ENCODE results near the gene DNAJC3. TPM values are rescaled to one million over a fixed set of nuclear protein-coding genes. Genes with fewer than 3 reads are reported as not detected.

The DNAJC3 gene
- total and polyA plus RNA-seq, 4 donors: 19.4 to 51.7 (median 30.8) TPM

GRCh38 chr13:95797016-95797415 is 120.1 kb downstream of the DNAJC3 start:
- Histone ChIP-seq H3K27ac (ENCODE audit: low read depth, low read length) (no peak overlapping the region), H3K27me3 (ENCODE audit: control insufficient read depth, insufficient read depth, low read length) (no peaks in the 10 kb centered on the region), H3K9me3 (ENCODE audit: control insufficient read depth, insufficient read depth, low read length) (no peaks in the 10 kb centered on the region), H3K4me3 (ENCODE audit: low read depth, low read length) (no peak overlapping the region), H3K36me3 (ENCODE audit: control insufficient read depth, insufficient read depth, low read length) (peaks cover 9% of the 10 kb centered on the region), H3K4me1 (ENCODE audit: control insufficient read depth, insufficient read depth, low read length) (no peaks in the 10 kb centered on the region)
- no CpG with 5 or more reads among the region's 2 CpGs for WGBS (ENCODE audit: insufficient coverage)
- DNase-seq (ENCODE audit: low read depth in 4 of 6, low spot score in 6 of 6): no peak

DNA sequence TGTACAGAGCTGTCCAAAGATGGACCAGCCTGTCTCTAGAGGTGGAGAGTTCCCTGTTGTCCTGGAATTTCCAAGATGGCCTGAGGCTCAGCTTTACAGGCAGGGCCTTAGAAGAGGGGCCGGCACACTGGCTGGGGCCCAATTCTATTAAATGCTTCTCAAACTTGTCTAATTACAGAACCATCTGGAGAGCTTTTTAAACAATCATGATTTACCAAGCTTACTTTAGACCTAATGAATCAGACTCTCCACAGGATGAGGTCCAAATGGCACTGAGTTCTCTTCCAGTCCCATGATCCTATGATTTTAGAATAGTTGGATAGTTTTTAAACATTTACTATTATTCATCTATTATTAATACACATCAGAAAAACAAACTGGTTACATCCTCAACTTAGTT is 123.5 kb downstream of the DNAJC3 start:
- Histone ChIP-seq H3K36me3 (ENCODE audit: control insufficient read depth, insufficient read depth, low read length) (peaks cover 3% of the 10 kb centered on the region), H3K4me1 (ENCODE audit: control insufficient read depth, insufficient read depth, low read length) (no peaks in the 10 kb centered on the region), H3K27me3 (ENCODE audit: control insufficient read depth, insufficient read depth, low read length) (no peaks in the 10 kb centered on the region), H3K4me3 (ENCODE audit: low read depth, low read length) (no peak overlapping the region), H3K27ac (ENCODE audit: low read depth, low read length) (no peak overlapping the region), H3K9me3 (ENCODE audit: control insufficient read depth, insufficient read depth, low read length) (no peaks in the 10 kb centered on the region)
- DNase-seq (ENCODE audit: low read depth in 4 of 6, low spot score in 6 of 6): no peak
- no CpG with 5 or more reads among the region's 1 CpG for WGBS (ENCODE audit: insufficient coverage)

DNA sequence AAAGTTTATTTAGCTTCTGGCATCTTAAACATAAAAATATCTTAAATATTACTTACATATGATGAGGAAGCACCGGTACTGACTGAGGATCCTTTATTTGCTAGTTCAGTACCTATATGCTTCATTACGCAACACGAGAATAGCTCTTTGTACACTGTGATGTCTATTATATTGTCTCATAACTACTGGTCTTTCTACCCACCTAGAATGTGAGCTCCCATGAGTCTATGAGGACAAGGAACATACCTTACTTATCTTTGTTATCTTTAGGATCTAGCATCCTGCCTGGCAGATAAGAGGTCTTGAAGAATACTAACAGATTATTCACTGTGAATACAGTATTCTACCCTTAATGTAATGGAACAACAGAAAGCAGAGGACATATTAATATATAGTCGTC is 124.9 kb downstream of the DNAJC3 start:
- no peak overlapping the region for H3K4me3 ChIP-seq (ENCODE audit: low read depth, low read length)
- peaks cover 3% of the 10 kb centered on the region for H3K36me3 ChIP-seq (ENCODE audit: control insufficient read depth, insufficient read depth, low read length)
- no peak overlapping the region for H3K27ac ChIP-seq (ENCODE audit: low read depth, low read length)
- no CpG with 5 or more reads among the region's 4 CpGs for WGBS (ENCODE audit: insufficient coverage)
- no peak for DNase-seq (ENCODE audit: low read depth in 4 of 6, low spot score in 6 of 6)
- H3K27me3 ChIP-seq (ENCODE audit: control insufficient read depth, insufficient read depth, low read length): no peaks in the 10 kb centered on the region
- H3K4me1 ChIP-seq (ENCODE audit: control insufficient read depth, insufficient read depth, low read length): no peaks in the 10 kb centered on the region
- peaks cover 5% of the 10 kb centered on the region for H3K9me3 ChIP-seq (ENCODE audit: control insufficient read depth, insufficient read depth, low read length)

DNA sequence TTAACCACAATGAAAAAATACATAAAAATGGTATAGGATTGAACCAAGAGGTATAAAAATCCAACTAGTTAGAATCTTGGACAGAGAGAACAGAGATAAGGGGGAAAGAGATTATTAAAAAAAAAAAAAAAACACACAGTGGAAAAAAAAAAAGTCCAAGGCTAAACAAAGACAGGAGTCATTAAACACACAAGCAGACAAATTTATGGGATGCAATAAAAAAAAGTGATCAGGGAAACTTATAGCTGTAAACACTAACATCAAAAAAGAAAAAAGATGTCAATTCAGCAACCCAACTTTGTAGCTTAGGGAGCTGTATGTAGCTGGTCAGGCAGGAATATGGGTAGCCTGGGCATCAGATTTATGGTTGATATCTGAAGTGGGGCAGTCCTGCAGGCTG is 129.0 kb downstream of the DNAJC3 start:
- no peak for DNase-seq (ENCODE audit: low read depth in 4 of 6, low spot score in 6 of 6)
- Histone ChIP-seq H3K4me3 (ENCODE audit: low read depth, low read length) (no peak overlapping the region), H3K27me3 (ENCODE audit: control insufficient read depth, insufficient read depth, low read length) (no peaks in the 10 kb centered on the region), H3K4me1 (ENCODE audit: control insufficient read depth, insufficient read depth, low read length) (no peaks in the 10 kb centered on the region), H3K9me3 (ENCODE audit: control insufficient read depth, insufficient read depth, low read length) (peaks cover 16% of the 10 kb centered on the region), H3K27ac (ENCODE audit: low read depth, low read length) (no peak overlapping the region), H3K36me3 (ENCODE audit: control insufficient read depth, insufficient read depth, low read length) (peaks cover 3% of the 10 kb centered on the region)

GRCh38 chr13:95809429-95809828 is 132.5 kb downstream of the DNAJC3 start:
- WGBS (ENCODE audit: insufficient coverage): 64% methylated on average over 5 of the region's 5 CpGs
- H3K27ac ChIP-seq (ENCODE audit: low read depth, low read length): no peak overlapping the region
- peaks cover 3% of the 10 kb centered on the region for H3K36me3 ChIP-seq (ENCODE audit: control insufficient read depth, insufficient read depth, low read length)
- no peak overlapping the region for H3K4me3 ChIP-seq (ENCODE audit: low read depth, low read length)
- H3K4me1 ChIP-seq (ENCODE audit: control insufficient read depth, insufficient read depth, low read length): no peaks in the 10 kb centered on the region
- no peaks in the 10 kb centered on the region for H3K27me3 ChIP-seq (ENCODE audit: control insufficient read depth, insufficient read depth, low read length)
- peak in 2 of 6 donors; percentile 9 to 25 for DNase-seq (ENCODE audit: low read depth in 4 of 6, low spot score in 6 of 6)
- H3K9me3 ChIP-seq (ENCODE audit: control insufficient read depth, insufficient read depth, low read length): peaks cover 22% of the 10 kb centered on the region

- WGBS (ENCODE audit: insufficient coverage): 95% methylated on average over 3 of the region's 3 CpGs
- Histone ChIP-seq H3K9me3 (ENCODE audit: control insufficient read depth, insufficient read depth, low read length) (peaks cover 15% of the 10 kb centered on the region), H3K4me3 (ENCODE audit: low read depth, low read length) (no peak overlapping the region), H3K27ac (ENCODE audit: low read depth, low read length) (no peak overlapping the region), H3K4me1 (ENCODE audit: control insufficient read depth, insufficient read depth, low read length) (no peaks in the 10 kb centered on the region), H3K36me3 (ENCODE audit: control insufficient read depth, insufficient read depth, low read length) (peaks cover 3% of the 10 kb centered on the region), H3K27me3 (ENCODE audit: control insufficient read depth, insufficient read depth, low read length) (no peaks in the 10 kb centered on the region)
- no peak for DNase-seq (ENCODE audit: low read depth in 4 of 6, low spot score in 6 of 6)
These were observed 136.2 kb downstream of the DNAJC3 start for GRCh38 chr13:95813139-95813538.

DNA sequence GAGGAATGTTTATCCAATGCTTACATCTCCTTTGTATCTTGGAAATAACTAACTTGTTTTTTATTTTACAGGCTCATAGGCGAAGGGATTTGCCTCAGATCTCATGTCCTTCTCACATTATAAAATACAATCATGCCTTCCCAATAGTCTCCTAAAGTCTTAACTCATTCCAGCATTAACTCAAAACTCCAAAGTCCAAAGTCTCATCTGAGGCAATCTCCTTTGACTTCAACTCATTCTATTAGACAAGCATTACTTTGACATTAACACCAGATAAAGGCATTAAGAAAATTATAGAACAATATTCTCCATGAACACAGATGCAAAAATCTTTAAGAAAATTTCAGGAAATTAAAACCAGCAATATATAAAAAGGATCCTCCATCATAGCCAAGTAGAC is 137.6 kb downstream of the DNAJC3 start:
- no peak overlapping the region for H3K27ac ChIP-seq (ENCODE audit: low read depth, low read length)
- WGBS (ENCODE audit: insufficient coverage): 100% methylated on average over 1 of the region's 1 CpG
- H3K36me3 ChIP-seq (ENCODE audit: control insufficient read depth, insufficient read depth, low read length): no peaks in the 10 kb centered on the region
- H3K27me3 ChIP-seq (ENCODE audit: control insufficient read depth, insufficient read depth, low read length): no peaks in the 10 kb centered on the region
- peaks cover 11% of the 10 kb centered on the region for H3K9me3 ChIP-seq (ENCODE audit: control insufficient read depth, insufficient read depth, low read length)
- no peaks in the 10 kb centered on the region for H3K4me1 ChIP-seq (ENCODE audit: control insufficient read depth, insufficient read depth, low read length)
- no peak for DNase-seq (ENCODE audit: low read depth in 4 of 6, low spot score in 6 of 6)
- H3K4me3 ChIP-seq (ENCODE audit: low read depth, low read length): no peak overlapping the region

- DNase-seq (ENCODE audit: low read depth in 4 of 6, low spot score in 6 of 6): no peak
- no peaks in the 10 kb centered on the region for H3K4me1 ChIP-seq (ENCODE audit: control insufficient read depth, insufficient read depth, low read length)
- H3K9me3 ChIP-seq (ENCODE audit: control insufficient read depth, insufficient read depth, low read length): no peaks in the 10 kb centered on the region
- H3K36me3 ChIP-seq (ENCODE audit: control insufficient read depth, insufficient read depth, low read length): no peaks in the 10 kb centered on the region
- H3K27ac ChIP-seq (ENCODE audit: low read depth, low read length): no peak overlapping the region
- H3K27me3 ChIP-seq (ENCODE audit: control insufficient read depth, insufficient read depth, low read length): no peaks in the 10 kb centered on the region
- 90% methylated on average over 1 of the region's 5 CpGs for WGBS (ENCODE audit: insufficient coverage)
- no peak overlapping the region for H3K4me3 ChIP-seq (ENCODE audit: low read depth, low read length)
These were observed 145.4 kb downstream of the DNAJC3 start for GRCh38 chr13:95822303-95822702.

GRCh38 chr13:95833126-95833525 is 156.2 kb downstream of the DNAJC3 start:
- Histone ChIP-seq H3K4me1 (ENCODE audit: control insufficient read depth, insufficient read depth, low read length) (no peaks in the 10 kb centered on the region), H3K27me3 (ENCODE audit: control insufficient read depth, insufficient read depth, low read length) (no peaks in the 10 kb centered on the region), H3K4me3 (ENCODE audit: low read depth, low read length) (no peak overlapping the region), H3K27ac (ENCODE audit: low read depth, low read length) (no peak overlapping the region), H3K36me3 (ENCODE audit: control insufficient read depth, insufficient read depth, low read length) (no peaks in the 10 kb centered on the region), H3K9me3 (ENCODE audit: control insufficient read depth, insufficient read depth, low read length) (peaks cover 1% of the 10 kb centered on the region)
- DNase-seq (ENCODE audit: low read depth in 4 of 6, low spot score in 6 of 6): no peak
- no CpG with 5 or more reads among the region's 1 CpG for WGBS (ENCODE audit: insufficient coverage)

- Histone ChIP-seq H3K4me1 (ENCODE audit: control insufficient read depth, insufficient read depth, low read length) (no peaks in the 10 kb centered on the region), H3K27ac (ENCODE audit: low read depth, low read length) (no peak overlapping the region), H3K9me3 (ENCODE audit: control insufficient read depth, insufficient read depth, low read length) (peaks cover 4% of the 10 kb centered on the region), H3K36me3 (ENCODE audit: control insufficient read depth, insufficient read depth, low read length) (no peaks in the 10 kb centered on the region), H3K27me3 (ENCODE audit: control insufficient read depth, insufficient read depth, low read length) (no peaks in the 10 kb centered on the region), H3K4me3 (ENCODE audit: low read depth, low read length) (no peak overlapping the region)
- DNase-seq (ENCODE audit: low read depth in 4 of 6, low spot score in 6 of 6): peak in 2 of 6 donors; percentile 16 to 35
- WGBS (ENCODE audit: insufficient coverage): no CpG with 5 or more reads among the region's 1 CpG
These were observed 156.8 kb downstream of the DNAJC3 start for GRCh38 chr13:95833719-95834118.
